Measurements from ENCODE around the gene EPHA5.
A peak's percentile ranks its signal among the peaks of the same experiment; 100 is the strongest.

The EPHA5 gene

GRCh38 chr4:65521666-65522065 is 148.6 kb downstream of the EPHA5 start:
- no peak overlapping the region for H3K4me3 ChIP-seq (ENCODE audit: control insufficient read depth, low read depth, low read length)
- TF ChIP-seq CTCF (conservative IDR thresholded peaks at IDR 0.05; ENCODE audit: control insufficient read depth, insufficient read depth, low read depth, low read length) = no peak
- no peak for DNase-seq (ENCODE audit: low read depth)

GRCh38 chr4:65515646-65516045 is 154.6 kb downstream of the EPHA5 start:
- no peak overlapping the region for H3K4me3 ChIP-seq (ENCODE audit: control insufficient read depth, low read depth, low read length)
- DNase-seq (ENCODE audit: low read depth) = no peak
- TF ChIP-seq CTCF (conservative IDR thresholded peaks at IDR 0.05; ENCODE audit: control insufficient read depth, insufficient read depth, low read depth, low read length) = no peak

GRCh38 chr4:65510976-65511375 is 159.3 kb downstream of the EPHA5 start:
- no peak for TF ChIP-seq CTCF (conservative IDR thresholded peaks at IDR 0.05; ENCODE audit: control insufficient read depth, insufficient read depth, low read depth, low read length)
- DNase-seq (ENCODE audit: low read depth) = peak; percentile 55
- no peak overlapping the region for H3K4me3 ChIP-seq (ENCODE audit: control insufficient read depth, low read depth, low read length)

- H3K4me3 ChIP-seq (ENCODE audit: control insufficient read depth, low read depth, low read length) = no peak overlapping the region
- TF ChIP-seq CTCF (conservative IDR thresholded peaks at IDR 0.05; ENCODE audit: control insufficient read depth, insufficient read depth, low read depth, low read length) = no peak
- peak; percentile 67 for DNase-seq (ENCODE audit: low read depth)
These were observed 162.1 kb downstream of the EPHA5 start for GRCh38 chr4:65508168-65508567.

- TF ChIP-seq CTCF (conservative IDR thresholded peaks at IDR 0.05; ENCODE audit: control insufficient read depth, insufficient read depth, low read depth, low read length) = no peak
- peak; percentile 51 for DNase-seq (ENCODE audit: low read depth)
- H3K4me3 ChIP-seq (ENCODE audit: control insufficient read depth, low read depth, low read length) = no peak overlapping the region
These were observed 168.1 kb downstream of the EPHA5 start for GRCh38 chr4:65502131-65502701.

- H3K4me3 ChIP-seq (ENCODE audit: control insufficient read depth, low read depth, low read length) = no peak overlapping the region
- DNase-seq (ENCODE audit: low read depth) = no peak
- no peak for TF ChIP-seq CTCF (conservative IDR thresholded peaks at IDR 0.05; ENCODE audit: control insufficient read depth, insufficient read depth, low read depth, low read length)
These were observed 171.7 kb downstream of the EPHA5 start for GRCh38 chr4:65498606-65499005.

GRCh38 chr4:65495439-65495838 is 174.8 kb downstream of the EPHA5 start:
- TF ChIP-seq CTCF (conservative IDR thresholded peaks at IDR 0.05; ENCODE audit: control insufficient read depth, insufficient read depth, low read depth, low read length) = no peak
- DNase-seq (ENCODE audit: low read depth) = no peak
- no peak overlapping the region for H3K4me3 ChIP-seq (ENCODE audit: control insufficient read depth, low read depth, low read length)

Data from fibroblast of mammary gland (primary cell).